C1 segment of cervical spinal cord (tissue), 14 donors: ENCODE results near the gene BCL11A.

ENCODE experiments used
- DNase-seq, 14 donors: peaks; one replicate each; lab custom pipeline; 2025; lab: John Stamatoyannopoulos, UW

BCL11A gene

GRCh38 chr2:60546756-60547420 lies 6.6 kb downstream of the BCL11A start:
- DNase-seq, result no peak

GRCh38 chr2:60544954-60545560 lies 8.4 kb downstream of the BCL11A start:
- DNase-seq, result no peak

- no peak for DNase-seq
These were observed 9.4 kb downstream of the BCL11A start for GRCh38 chr2:60544062-60544461.

GRCh38 chr2:60541056-60541651 lies 12.3 kb downstream of the BCL11A start:
- DNase-seq, result no peak

DNA sequence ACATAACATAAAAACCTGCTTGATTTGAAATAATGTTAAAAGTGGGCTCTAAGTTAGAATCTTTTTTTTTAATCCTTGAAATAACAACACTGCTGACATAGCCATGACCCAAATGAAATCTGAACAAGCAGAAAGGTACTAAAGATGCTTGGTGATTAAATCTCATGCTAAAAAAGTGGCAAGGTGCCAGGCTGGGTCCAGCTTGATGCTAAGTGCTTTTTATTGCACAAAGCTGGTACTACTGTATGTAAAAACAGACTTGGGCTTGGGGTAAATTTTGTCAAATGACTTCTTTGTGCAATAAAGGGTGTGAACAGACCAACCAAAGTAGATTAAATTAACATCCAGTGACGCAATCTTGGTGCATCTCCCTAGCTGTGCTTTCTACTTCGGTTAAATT lies 13.4 kb downstream of the BCL11A start:
- DNase-seq, result no peak

- no peak for DNase-seq
These were observed 14.3 kb downstream of the BCL11A start for GRCh38 chr2:60539140-60539539.

GRCh38 chr2:60538101-60538500 lies 15.4 kb downstream of the BCL11A start:
- no peak for DNase-seq

DNA sequence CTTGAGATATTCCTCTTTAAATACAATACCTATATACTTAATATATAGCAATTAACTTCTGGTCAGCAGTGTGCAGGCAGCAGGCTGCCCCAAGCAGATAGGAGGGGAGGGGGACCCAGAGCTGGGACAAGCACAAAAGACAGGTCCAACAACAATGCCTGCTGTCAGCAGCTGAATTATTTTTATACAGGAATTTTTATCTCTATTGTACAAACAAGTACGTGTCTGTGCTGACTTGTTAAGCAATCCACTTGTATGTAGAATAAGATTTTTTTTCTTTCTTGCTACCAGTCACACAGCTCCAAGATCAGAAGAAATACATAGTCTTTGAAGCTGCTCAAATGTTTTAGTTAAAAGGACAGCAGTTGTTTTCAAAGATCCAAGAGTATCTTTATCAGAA lies 16.7 kb downstream of the BCL11A start:
- DNase-seq, result no peak

GRCh38 chr2:60535685-60536312 lies 17.7 kb downstream of the BCL11A start:
- DNase-seq, result no peak

DNA sequence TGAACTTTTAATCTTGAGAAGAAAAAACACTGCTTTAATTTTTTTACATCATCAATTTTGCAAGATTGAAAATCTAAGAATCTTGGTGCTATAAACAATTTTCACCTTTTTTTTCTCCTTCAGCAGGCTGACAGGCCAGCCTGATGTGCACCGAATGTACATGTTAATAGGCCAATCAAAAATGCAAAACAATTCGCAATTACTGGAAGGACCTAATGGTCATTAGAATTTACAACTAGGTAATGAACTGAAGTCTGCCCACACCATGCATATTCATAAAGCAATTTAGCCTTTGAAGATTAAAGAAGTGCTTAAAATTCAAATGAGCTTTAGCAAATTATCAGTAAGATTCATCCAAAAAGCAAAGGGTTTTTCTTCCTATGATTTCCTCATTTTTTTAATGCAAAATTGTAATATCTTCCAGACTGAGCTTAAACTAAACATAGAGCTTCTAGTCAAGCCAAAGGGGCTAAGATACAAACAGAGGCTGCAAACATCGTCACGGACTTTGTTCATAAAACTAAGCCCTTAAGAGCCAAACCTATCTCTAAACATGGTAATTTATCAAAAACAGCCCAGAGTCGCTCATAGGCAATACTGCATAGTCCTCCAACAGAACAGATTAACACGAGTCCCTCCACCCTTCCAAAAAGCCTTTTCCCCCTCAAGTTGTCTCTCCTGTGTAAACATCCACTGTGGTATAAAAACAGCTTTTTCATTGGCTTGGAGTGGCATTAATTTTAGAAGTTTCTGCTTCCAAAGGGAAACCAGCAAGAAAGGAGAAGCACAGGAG lies 18.4 kb downstream of the BCL11A start:
- DNase-seq, result no peak

DNA sequence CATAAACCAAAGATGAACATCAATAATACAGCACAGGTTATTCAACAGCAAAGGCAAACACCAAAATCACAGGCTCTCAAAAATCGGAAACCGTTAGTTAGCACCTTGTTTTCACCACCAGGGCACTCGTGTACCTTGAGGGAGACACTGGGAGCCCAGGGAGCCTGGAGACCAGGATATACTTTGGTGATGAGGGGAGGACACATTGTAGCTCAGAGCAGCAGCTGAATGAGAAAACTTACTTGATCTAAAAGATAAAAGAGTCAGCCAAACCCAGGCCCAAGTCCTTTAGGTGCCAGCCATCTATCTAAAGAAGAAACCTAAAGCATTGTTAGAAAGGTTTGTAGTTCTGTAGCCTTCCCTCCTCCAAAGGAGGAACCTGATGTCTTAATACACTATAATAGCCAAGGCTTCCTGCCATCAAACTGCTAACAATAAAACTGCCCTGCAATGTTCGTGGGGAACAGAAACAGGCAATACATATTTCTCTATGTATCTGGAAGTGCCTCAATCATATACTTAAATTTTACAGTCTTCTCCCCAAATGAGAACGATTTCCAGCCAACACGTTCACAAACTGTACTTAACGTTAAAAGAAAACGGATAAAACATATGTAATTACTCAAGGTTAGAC lies 19.3 kb downstream of the BCL11A start:
- DNase-seq, result no peak

DNA sequence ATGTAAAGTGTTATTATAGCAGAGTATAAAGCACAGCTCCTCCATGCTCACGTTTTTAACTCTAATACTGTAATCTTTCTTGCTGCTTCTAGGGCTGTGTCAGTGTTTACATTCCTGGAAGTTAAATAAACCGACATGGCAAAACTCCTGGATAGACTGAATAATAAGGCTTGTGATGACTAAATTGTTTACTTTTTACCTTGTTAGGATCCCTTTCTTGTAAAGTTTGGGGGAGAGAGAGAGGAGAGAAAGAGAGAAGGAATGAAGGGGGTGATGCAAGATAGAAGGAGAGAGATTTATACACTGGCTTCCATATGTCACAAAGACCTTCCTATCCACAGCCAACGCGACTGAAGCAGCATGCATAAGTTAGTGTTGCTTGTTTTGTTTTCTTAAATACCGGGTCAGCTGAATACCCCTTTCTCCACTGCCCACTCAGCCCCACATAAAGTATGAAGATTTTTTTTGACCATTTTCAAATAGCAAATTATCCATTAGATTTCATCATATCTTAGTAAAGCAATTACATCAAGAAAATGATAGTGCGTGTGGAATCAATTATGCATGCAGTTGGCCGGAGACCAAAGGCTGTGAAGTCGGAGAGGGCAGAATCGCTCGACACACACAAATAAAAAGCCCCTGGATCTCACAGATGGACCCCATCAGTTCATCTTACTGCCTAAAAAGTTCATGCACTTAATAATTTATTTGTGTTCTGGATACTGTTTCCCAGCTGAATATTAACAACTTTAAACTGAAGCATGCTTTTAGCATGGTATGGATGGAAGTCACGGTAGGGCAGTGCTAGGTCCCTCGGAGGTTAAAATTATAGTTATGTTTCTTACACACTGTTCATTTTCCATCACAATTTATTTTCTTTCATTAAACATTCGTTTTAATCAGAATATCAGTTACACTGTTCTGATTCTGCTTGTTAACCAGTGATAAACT lies 20.1 kb downstream of the BCL11A start:
- no peak for DNase-seq

GRCh38 chr2:60532421-60532820 lies 21.0 kb downstream of the BCL11A start:
- DNase-seq, result no peak

DNA sequence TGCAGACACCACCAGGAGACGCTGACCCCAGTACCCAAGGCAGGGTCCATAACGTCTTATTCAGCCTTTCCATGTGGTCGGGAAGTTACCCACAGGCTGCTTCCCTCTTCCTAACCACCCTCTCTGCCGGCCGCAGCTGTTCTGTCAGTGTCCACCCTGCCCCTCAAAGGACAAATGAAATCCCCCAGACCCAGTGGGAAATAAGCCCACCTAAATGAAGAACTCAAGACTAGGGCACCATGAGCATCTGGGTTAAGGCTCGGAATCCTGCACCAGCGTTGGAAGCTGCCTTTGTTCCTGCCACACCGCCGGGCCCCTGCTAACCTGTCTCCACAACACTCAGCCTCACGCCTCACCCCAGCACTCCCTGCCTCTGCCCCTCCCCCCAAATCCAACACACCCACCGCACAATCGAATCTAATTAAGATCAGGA lies 21.7 kb downstream of the BCL11A start:
- DNase-seq, result no peak

DNA sequence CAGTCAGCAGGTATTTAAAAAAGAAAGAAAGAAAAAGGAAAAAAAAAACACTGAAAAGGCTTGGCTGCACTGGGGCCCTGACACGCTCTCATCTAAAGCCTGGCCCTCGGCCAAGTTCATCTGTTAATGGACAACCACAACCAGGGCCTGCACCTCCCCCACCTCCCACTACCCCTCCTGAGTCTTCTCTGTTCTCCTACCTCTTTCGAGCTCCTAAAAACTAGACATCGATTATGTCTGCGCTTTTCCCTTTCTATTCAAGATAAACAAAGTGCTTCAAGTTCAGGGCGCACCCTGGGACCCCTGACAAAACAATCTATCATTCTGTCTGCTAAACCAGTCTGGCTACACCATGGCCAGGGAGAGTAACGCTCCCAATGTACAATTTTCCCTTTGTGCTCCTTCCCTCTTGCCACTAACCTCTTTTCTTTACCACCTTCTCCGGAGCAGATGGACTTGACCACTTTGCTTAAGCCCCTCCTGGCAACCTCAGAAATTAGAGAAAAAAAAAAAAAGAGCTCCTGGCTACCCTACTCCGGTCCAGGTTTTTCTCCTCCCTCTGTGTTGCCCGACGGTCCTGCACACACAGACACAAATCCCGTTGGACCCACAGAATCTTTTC lies 22.7 kb downstream of the BCL11A start:
- DNase-seq, result no peak

DNA sequence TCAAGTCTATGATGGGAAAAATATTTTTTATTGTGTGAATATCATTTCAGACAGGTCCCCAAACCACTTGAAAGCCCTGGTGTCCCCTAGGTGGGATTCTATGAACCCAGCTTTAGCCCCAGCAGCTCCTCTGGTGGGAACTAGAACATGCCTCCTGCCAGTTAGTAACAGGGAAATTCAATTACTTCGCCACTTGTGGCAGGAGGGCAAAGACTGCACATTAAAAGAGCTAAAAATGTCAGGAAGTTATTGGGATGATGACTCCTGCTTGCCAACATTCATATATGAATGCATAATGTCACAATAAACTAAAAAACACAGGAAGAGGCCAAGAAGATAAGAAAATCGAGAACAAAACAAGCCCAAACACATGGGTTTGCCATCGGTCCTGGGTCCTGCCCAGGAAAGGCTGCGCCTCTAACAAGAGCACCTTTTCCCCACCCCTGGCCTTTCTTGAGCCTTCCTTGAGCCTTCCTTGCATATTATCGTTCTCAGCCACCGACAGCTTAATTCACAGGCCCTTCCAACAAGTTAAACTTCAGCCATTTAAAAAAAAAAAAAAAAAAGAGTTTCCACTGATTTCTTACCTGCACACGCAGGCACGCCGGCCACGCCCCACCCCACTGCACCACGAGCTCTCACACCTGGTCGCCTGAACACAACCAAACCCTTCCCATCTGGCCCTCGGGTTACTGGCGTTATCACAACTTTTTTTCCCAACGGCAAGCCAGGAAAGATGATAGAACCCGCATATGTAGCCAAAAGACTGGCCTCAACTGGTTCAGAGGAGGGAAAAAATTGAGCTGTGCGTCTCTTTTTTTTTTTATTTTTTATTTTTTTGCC lies 23.4 kb downstream of the BCL11A start:
- no peak for DNase-seq

GRCh38 chr2:60529136-60529784 lies 24.2 kb downstream of the BCL11A start:
- no peak for DNase-seq

DNA sequence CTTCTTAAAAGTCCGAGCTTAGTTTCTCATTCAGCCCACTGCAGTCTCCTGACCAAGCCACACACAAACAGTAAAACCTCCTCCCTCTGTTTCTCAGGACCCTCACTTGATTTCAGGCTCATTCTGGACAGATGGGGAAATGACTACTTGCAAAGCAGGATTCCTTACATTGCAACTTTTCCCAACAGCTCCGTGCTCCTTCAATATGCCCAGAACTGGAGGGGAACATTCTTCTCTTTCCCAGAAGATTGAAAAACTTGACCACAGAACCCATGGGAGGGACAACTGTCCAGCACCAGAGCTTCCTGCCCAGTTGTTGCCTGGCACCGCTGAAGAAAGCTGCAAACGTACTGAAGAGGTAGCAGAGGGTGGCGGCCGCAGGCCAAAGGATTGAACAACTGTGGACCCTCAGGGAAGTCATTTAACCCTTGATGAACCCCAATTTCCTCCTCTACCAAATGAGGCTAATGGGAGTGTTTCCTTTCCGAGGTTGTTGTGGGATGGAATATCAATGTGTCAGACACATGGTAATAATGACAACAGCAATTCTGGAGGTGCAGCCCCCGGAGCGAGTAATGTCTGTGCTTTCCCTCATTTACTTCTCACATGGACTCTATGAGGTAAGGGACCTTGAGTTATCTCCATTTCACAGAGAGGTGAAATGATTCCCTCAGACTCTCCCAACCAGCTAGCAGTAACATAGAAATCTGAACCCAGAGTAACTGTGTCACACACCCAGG lies 25.0 kb downstream of the BCL11A start:
- no peak for DNase-seq
